Epithelial cell of esophagus (primary cell): ENCODE measurements around the gene BTBD3.

ENCODE experiments used
- DNase-seq: peaks from one replicate; pipeline ENCODE4 v3.0.0; 2010; ENCODE audit warnings: low read depth
- H3K4me3 ChIP-seq: 2 replicates; pipeline ENCODE4 v1.5.1; 2011; ENCODE audit warnings: mild to moderate bottlenecking, low read length, control low read depth
- CTCF ChIP-seq: IDR thresholded peaks from 2 replicates; pipeline ENCODE4 v1.5.1; 2011; ENCODE audit warnings: low read depth, mild to moderate bottlenecking, low read length, control low read depth, inconsistent platforms; ENCODE audit not compliant: insufficient read depth; ENCODE audit errors: missing control alignments

The BTBD3 gene

GRCh38 chr20:11901127-11901526 is 16.6 kb upstream of the BTBD3 start:
- DNase-seq = peak; percentile 87
- TF ChIP-seq CTCF = no peak
- no peak overlapping the region for H3K4me3 ChIP-seq

GRCh38 chr20:11902285-11902697 is 15.4 kb upstream of the BTBD3 start:
- H3K4me3 ChIP-seq = no peak overlapping the region
- TF ChIP-seq CTCF = no peak
- peak; percentile 42 for DNase-seq

GRCh38 chr20:11905460-11906179 is 12.1 kb upstream of the BTBD3 start:
- no peak for TF ChIP-seq CTCF
- DNase-seq = no peak
- no peak overlapping the region for H3K4me3 ChIP-seq

- peak overlapping the region; percentile 9 for H3K4me3 ChIP-seq
- peak; percentile 92 for DNase-seq
- TF ChIP-seq CTCF = no peak
Observed at GRCh38 chr20:11906626-11907480, 10.8 kb upstream of the BTBD3 start.

- DNase-seq = peak; percentile 80
- H3K4me3 ChIP-seq = no peak overlapping the region
- no peak for TF ChIP-seq CTCF
Observed at GRCh38 chr20:11907621-11908020, 10.1 kb upstream of the BTBD3 start.

GRCh38 chr20:11912013-11912658 is 5.6 kb upstream of the BTBD3 start:
- TF ChIP-seq CTCF = peak; percentile 64
- peak; percentile 59 for DNase-seq
- H3K4me3 ChIP-seq = no peak overlapping the region
